ENCODE results near the gene RNF223.
"Not testable (repeated sequence)": the region's sequence is repeated elsewhere in the genome, so short reads cannot be mapped to it uniquely, and the experiment has no call there.

RNF223 gene

GRCh38 chr1:1041873-1042272, 32.2 kb downstream of the RNF223 start:
- DNase-seq = no peak

- no peak for DNase-seq
Measured at GRCh38 chr1:1041092-1041523, 33.0 kb downstream of the RNF223 start.

- DNase-seq = peak; percentile 85
Measured at GRCh38 chr1:1040004-1040991, 33.8 kb downstream of the RNF223 start.

GRCh38 chr1:1039145-1039910, 34.8 kb downstream of the RNF223 start:
- no peak for DNase-seq

GRCh38 chr1:1038694-1039093, 35.4 kb downstream of the RNF223 start:
- DNase-seq = no peak

- DNase-seq = no peak
Measured at GRCh38 chr1:1037366-1038327, 36.5 kb downstream of the RNF223 start.

- DNase-seq = no peak
Measured at GRCh38 chr1:1035291-1035943, 38.7 kb downstream of the RNF223 start.

- no peak for DNase-seq
Measured at GRCh38 chr1:1034439-1034781, 39.7 kb downstream of the RNF223 start.

GRCh38 chr1:1033731-1034438, 40.2 kb downstream of the RNF223 start:
- DNase-seq = no peak

GRCh38 chr1:1033009-1033587, 41.0 kb downstream of the RNF223 start:
- peak; percentile 72 for DNase-seq

GRCh38 chr1:1032424-1032823, 41.7 kb downstream of the RNF223 start:
- no peak for DNase-seq

GRCh38 chr1:1031659-1032235, 42.4 kb downstream of the RNF223 start:
- no peak for DNase-seq

- DNase-seq = not testable (repeated sequence)
Measured at GRCh38 chr1:1030867-1031658, 43.0 kb downstream of the RNF223 start.

- DNase-seq = no peak
Measured at GRCh38 chr1:1027791-1028190, 46.3 kb downstream of the RNF223 start.

- DNase-seq = no peak
Measured at GRCh38 chr1:1026599-1027413, 47.3 kb downstream of the RNF223 start.

GRCh38 chr1:1025730-1026129, 48.4 kb downstream of the RNF223 start:
- DNase-seq = no peak

GRCh38 chr1:1024771-1025699, 49.1 kb downstream of the RNF223 start:
- peak; percentile 55 for DNase-seq
